Mesothelial cell of epicardium (in vitro differentiated cells): ENCODE results near the gene TSHZ2. TPM values are rescaled to one million over a fixed set of nuclear protein-coding genes. Genes with fewer than 3 reads are reported as not detected.
A peak's percentile ranks its signal among the peaks of the same experiment; 100 is the strongest.

Experiments used
- DNase-seq, 2 experiments: peaks; one replicate each; pipeline ENCODE4 v3.0.0; 2021; ENCODE audit warnings: low spot score in 2 of 2; ENCODE audit not compliant: unreplicated experiment in 2 of 2
- H3K27ac Mint-ChIP-seq: 2 replicates; pipeline ENCODE4 v1.8.0; 2021; ENCODE audit warnings: mixed read lengths
- H3K27me3 Mint-ChIP-seq: 2 replicates; pipeline ENCODE4 v1.8.0; 2021; ENCODE audit warnings: low read depth, mixed read lengths
- H3K36me3 Mint-ChIP-seq: 2 replicates; pipeline ENCODE4 v1.8.0; 2021; ENCODE audit warnings: mixed read lengths
- H3K4me1 Mint-ChIP-seq: 2 replicates; pipeline ENCODE4 v1.8.0; 2021; ENCODE audit warnings: mixed read lengths
- H3K4me3 Mint-ChIP-seq: 2 replicates; pipeline ENCODE4 v1.8.0; 2021; ENCODE audit warnings: mild to moderate bottlenecking, moderate library complexity, mixed read lengths
- H3K9me3 Mint-ChIP-seq: 2 replicates; pipeline ENCODE4 v1.8.0; 2021; ENCODE audit warnings: mixed read lengths
- total RNA-seq: library from RNA; stranded (reverse); gene quantifications from 3 replicates; pipeline ENCODE4 v1.2.1, GENCODE V29; 2021
- TF ChIP-seq, protein P1 (sequence below): fragments of 200-600 bp; sonication (generic); IDR thresholded peaks from one replicate; pipeline ENCODE4 v1.5.0; 2021; ENCODE audit warnings: antibody characterized with exemption; ENCODE audit not compliant: unreplicated experiment

TSHZ2 gene
- total RNA-seq, 1 donor from 2014 or later: 28.8 TPM

DNA sequence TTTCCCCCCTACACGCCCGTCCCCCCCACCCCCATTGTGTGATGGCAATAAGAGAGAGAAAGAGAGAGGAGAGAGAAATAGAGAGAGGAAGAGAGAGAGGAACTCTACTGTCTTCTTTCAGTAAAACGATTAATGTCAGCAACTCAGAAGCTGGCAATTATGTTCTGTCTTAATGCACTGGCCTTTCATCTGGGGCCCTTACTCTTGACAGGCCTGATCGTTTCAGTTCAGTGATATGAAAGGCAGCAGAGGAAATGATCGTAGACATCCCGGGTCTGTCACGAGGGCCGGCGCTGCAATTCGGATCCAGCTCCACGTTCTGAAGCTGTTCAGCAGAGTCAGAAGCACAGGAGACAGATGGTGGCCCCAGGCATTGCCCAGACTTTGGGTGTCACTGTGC lies 312.5 kb downstream of the TSHZ2 start:
- TF ChIP-seq, protein P1, sequence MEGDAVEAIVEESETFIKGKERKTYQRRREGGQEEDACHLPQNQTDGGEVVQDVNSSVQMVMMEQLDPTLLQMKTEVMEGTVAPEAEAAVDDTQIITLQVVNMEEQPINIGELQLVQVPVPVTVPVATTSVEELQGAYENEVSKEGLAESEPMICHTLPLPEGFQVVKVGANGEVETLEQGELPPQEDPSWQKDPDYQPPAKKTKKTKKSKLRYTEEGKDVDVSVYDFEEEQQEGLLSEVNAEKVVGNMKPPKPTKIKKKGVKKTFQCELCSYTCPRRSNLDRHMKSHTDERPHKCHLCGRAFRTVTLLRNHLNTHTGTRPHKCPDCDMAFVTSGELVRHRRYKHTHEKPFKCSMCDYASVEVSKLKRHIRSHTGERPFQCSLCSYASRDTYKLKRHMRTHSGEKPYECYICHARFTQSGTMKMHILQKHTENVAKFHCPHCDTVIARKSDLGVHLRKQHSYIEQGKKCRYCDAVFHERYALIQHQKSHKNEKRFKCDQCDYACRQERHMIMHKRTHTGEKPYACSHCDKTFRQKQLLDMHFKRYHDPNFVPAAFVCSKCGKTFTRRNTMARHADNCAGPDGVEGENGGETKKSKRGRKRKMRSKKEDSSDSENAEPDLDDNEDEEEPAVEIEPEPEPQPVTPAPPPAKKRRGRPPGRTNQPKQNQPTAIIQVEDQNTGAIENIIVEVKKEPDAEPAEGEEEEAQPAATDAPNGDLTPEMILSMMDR: no peak
- Mint-ChIP-seq H3K27ac (no peak overlapping the region), H3K27me3 (peaks cover 1% of the 10 kb centered on the region), H3K4me1 (peaks cover 24% of the 10 kb centered on the region), H3K36me3 (peaks cover under 1% of the 10 kb centered on the region), H3K4me3 (no peak overlapping the region), H3K9me3 (no peaks in the 10 kb centered on the region)
- no peak for DNase-seq

DNA sequence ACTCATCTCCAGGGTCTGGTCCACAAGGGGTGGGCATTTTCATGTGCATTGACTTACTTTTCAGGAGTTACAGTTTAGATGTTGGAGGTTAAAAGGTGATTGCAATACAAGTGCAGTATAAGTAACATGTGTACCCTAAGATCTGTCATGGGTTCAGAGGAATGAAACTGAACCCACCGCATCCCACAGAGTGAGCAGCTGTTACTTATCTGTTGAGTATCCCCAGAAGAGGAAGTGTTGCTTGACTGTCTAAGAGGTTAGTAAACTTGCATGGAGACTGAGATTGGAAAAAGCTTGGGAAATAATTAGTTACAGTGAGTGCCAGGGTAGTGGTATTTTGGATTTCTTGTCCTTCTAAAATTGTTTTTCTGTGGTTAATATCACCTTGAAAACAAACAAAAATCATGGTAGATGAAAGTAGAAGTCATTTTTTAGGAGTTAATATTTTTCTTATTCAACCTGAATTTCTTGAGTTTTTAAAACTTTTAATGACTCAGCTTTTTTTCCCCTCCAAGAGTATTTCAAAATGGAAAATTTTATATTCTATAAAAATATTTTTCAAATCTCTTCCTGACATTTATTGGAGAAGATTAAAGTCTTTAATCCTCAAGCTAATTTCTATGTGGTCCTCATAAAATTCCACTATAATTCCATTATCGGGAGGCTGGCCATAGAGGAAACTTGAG lies 315.3 kb downstream of the TSHZ2 start:
- Mint-ChIP-seq H3K9me3 (no peaks in the 10 kb centered on the region), H3K4me1 (peaks cover 24% of the 10 kb centered on the region), H3K4me3 (no peak overlapping the region), H3K27me3 (peaks cover 1% of the 10 kb centered on the region), H3K36me3 (peaks cover under 1% of the 10 kb centered on the region), H3K27ac (peak overlapping the region; percentile 15)
- TF ChIP-seq, protein P1: no peak
- DNase-seq: no peak

DNA sequence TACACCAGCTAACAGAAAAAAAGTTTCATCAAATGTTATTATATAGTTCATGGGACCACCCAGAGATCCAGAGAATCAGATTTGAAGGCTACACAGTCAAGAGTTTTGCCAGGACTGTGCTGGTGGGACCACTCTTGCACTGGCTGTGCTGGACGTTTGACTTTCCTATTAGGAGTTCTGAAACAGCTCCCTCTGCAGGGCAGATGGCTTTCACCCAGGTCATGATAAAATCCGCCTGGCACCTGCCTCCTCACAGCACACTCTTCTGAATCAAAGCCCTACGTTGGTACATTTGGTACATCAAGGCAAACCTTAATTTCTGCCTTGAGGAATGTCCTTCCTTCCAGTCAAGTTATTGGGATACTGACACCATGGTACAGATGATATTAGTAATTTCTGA lies 319.4 kb downstream of the TSHZ2 start:
- peaks cover 13% of the 10 kb centered on the region for H3K4me1 Mint-ChIP-seq
- H3K36me3 Mint-ChIP-seq: peaks cover 6% of the 10 kb centered on the region
- H3K4me3 Mint-ChIP-seq: no peak overlapping the region
- no peak overlapping the region for H3K27ac Mint-ChIP-seq
- TF ChIP-seq, protein P1: no peak
- no peak for DNase-seq
- H3K27me3 Mint-ChIP-seq: no peaks in the 10 kb centered on the region
- H3K9me3 Mint-ChIP-seq: no peaks in the 10 kb centered on the region

DNA sequence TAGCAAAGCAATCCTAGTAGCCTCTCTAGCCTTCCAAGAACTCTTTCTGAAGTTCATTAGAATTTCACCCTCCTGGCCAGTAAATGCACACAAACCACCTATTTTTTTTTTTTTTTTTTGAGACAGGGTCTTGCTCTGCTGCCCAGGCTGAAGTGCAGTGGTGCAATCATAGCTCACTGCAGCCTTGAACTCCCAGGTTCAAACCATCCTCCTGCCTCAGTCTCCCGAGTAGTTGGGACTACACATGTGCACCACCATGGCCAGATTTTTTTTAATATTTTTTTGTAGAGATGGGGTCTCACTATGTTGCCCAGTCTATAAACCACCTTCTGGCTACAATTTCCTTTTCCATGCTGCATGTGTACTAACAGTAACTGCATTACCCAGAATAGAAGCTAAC lies 320.2 kb downstream of the TSHZ2 start:
- Mint-ChIP-seq H3K36me3 (peaks cover 6% of the 10 kb centered on the region), H3K27me3 (no peaks in the 10 kb centered on the region), H3K27ac (no peak overlapping the region), H3K9me3 (no peaks in the 10 kb centered on the region), H3K4me1 (peaks cover 14% of the 10 kb centered on the region), H3K4me3 (no peak overlapping the region)
- TF ChIP-seq, protein P1: no peak
- DNase-seq: no peak

DNA sequence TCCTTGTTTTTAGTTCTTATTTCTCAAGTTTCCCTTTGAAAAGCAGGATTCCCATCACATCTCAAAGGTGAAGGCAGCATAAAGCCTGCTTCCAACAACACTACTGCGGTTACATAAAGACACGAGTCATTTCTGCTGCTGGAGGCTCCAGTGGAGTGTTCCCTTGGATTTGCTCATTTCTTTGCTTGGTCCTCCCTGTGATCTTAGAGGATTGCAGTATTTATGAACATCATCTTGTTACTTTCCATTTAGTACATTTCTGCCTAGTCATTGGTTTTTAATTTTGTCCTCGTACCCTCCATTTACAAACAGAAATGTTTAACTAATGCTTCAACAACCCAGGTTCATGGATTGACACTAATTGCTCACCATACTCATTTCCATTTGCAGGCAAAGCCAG lies 322.6 kb downstream of the TSHZ2 start:
- peaks cover 18% of the 10 kb centered on the region for H3K4me1 Mint-ChIP-seq
- no peak for DNase-seq
- no peak overlapping the region for H3K4me3 Mint-ChIP-seq
- peaks cover 6% of the 10 kb centered on the region for H3K36me3 Mint-ChIP-seq
- TF ChIP-seq, protein P1: no peak
- H3K9me3 Mint-ChIP-seq: no peaks in the 10 kb centered on the region
- no peaks in the 10 kb centered on the region for H3K27me3 Mint-ChIP-seq
- no peak overlapping the region for H3K27ac Mint-ChIP-seq
